ENCODE data around the gene LRRC8C. TPM values are rescaled to one million over a fixed set of nuclear protein-coding genes. Genes with fewer than 3 reads are reported as not detected.
"Not testable (repeated sequence)": the region's sequence is repeated elsewhere in the genome, so short reads cannot be mapped to it uniquely, and the experiment has no call there.

LRRC8C gene
- total RNA-seq, 2 donors from 2014 or later, result 2.5 to 5.5 TPM

DNA sequence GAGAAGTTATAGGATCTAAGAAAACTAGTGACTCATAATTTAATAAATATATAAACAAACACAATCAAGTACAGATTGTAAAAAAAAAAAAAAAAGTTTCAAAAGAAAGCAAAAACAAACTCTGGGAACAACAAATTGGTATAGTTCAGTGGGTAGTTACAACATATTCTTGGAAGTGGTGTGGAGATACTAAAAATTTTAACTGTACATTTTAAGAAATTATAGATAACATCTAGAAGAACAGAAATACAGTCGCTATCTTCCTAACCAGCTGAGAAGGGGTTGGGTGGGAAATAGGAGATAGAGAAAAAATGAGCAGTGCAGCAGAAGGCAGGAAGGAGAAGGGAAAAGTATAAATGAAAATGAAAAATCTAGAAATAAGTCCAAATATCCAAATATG is 70.5 kb downstream of the LRRC8C start:
- no peaks in the 10 kb centered on the region for H3K9me3 Mint-ChIP-seq
- H3K4me3 Mint-ChIP-seq, result no peak overlapping the region
- Histone ChIP-seq H3K27ac (ENCODE audit: low read depth, low read length) (no peak overlapping the region), H3K4me1 (ENCODE audit: control insufficient read depth, insufficient read depth, low read length) (no peaks in the 10 kb centered on the region), H3K9me3 (ENCODE audit: control insufficient read depth, low read length) (no peaks in the 10 kb centered on the region), H3K9ac (ENCODE audit: extremely low read depth, low read length, poor library complexity, severe bottlenecking) (no peak overlapping the region), H3K36me3 (ENCODE audit: control insufficient read depth, insufficient read depth, low read length) (no peaks in the 10 kb centered on the region), H3K4me3 (ENCODE audit: low read length) (no peak overlapping the region), H3K27me3 (ENCODE audit: control insufficient read depth, insufficient read depth, low read length, poor library complexity, severe bottlenecking) (no peaks in the 10 kb centered on the region)
- WGBS, 2 experiments (ENCODE audit: insufficient coverage in 1 of 2, insufficient read length in 1 of 2), result 100% methylated on average over 1 of the region's 1 CpG; no CpG with 5 or more reads in 1 of the 2 experiments
- no peaks in the 10 kb centered on the region for H3K36me3 Mint-ChIP-seq (ENCODE audit: low read depth)
- no peaks in the 10 kb centered on the region for H3K27me3 Mint-ChIP-seq (ENCODE audit: insufficient read depth)
- H3K4me1 Mint-ChIP-seq, result no peaks in the 10 kb centered on the region
- H3K27ac Mint-ChIP-seq, result no peak overlapping the region
- no peak for DNase-seq
- TF ChIP-seq, protein P1, sequence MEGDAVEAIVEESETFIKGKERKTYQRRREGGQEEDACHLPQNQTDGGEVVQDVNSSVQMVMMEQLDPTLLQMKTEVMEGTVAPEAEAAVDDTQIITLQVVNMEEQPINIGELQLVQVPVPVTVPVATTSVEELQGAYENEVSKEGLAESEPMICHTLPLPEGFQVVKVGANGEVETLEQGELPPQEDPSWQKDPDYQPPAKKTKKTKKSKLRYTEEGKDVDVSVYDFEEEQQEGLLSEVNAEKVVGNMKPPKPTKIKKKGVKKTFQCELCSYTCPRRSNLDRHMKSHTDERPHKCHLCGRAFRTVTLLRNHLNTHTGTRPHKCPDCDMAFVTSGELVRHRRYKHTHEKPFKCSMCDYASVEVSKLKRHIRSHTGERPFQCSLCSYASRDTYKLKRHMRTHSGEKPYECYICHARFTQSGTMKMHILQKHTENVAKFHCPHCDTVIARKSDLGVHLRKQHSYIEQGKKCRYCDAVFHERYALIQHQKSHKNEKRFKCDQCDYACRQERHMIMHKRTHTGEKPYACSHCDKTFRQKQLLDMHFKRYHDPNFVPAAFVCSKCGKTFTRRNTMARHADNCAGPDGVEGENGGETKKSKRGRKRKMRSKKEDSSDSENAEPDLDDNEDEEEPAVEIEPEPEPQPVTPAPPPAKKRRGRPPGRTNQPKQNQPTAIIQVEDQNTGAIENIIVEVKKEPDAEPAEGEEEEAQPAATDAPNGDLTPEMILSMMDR (conservative IDR thresholded peaks at IDR 0.05), result no peak

DNA sequence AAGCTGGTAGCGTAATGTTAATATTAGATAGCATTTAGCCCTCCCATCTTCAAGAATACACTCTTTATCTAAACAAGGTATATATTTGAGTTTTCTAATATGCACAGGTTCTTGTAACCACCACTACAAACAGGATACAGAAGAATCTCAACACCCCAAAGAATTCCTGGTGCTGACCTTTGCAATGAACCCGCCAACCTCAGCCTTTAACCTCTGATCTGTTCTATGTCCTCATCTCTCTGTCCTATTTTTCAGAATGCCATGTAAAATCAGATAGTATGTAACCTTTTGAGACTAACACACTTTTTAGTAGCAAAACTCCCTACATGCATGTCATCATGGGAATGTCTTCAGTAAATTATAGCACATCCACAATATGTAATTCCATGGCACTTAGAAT is 71.1 kb downstream of the LRRC8C start:
- TF ChIP-seq, protein P1 (conservative IDR thresholded peaks at IDR 0.05), result no peak
- no peaks in the 10 kb centered on the region for H3K36me3 Mint-ChIP-seq (ENCODE audit: low read depth)
- H3K27me3 Mint-ChIP-seq (ENCODE audit: insufficient read depth), result no peaks in the 10 kb centered on the region
- H3K9me3 Mint-ChIP-seq, result no peaks in the 10 kb centered on the region
- H3K27ac Mint-ChIP-seq, result no peak overlapping the region
- DNase-seq, result no peak
- no peak overlapping the region for H3K4me3 Mint-ChIP-seq
- Histone ChIP-seq H3K9ac (ENCODE audit: extremely low read depth, low read length, poor library complexity, severe bottlenecking) (no peak overlapping the region), H3K27me3 (ENCODE audit: control insufficient read depth, insufficient read depth, low read length, poor library complexity, severe bottlenecking) (no peaks in the 10 kb centered on the region), H3K9me3 (ENCODE audit: control insufficient read depth, low read length) (no peaks in the 10 kb centered on the region), H3K36me3 (ENCODE audit: control insufficient read depth, insufficient read depth, low read length) (no peaks in the 10 kb centered on the region), H3K4me1 (ENCODE audit: control insufficient read depth, insufficient read depth, low read length) (no peaks in the 10 kb centered on the region), H3K27ac (ENCODE audit: low read depth, low read length) (no peak overlapping the region), H3K4me3 (ENCODE audit: low read length) (no peak overlapping the region)
- no peaks in the 10 kb centered on the region for H3K4me1 Mint-ChIP-seq
- 100% methylated on average over 1 to 2 of the region's 2 CpGs for WGBS, 2 experiments (ENCODE audit: insufficient coverage in 1 of 2, insufficient read length in 1 of 2)

DNA sequence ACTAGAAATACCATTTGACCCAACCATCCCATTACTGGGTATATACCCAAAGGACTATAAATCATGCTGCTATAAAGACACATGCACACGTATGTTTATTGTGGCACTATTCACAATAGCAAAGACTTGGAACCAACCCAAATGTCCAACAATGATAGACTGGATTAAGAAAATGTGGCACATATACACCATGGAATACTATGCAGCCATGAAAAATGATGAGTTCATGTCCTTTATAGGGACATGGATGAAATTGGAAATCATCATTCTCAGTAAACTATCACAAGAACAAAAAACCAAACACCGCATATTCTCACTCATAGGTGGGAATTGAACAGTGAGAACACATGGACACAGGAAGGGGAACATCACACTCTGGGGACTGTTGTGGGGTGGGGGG is 72.0 kb downstream of the LRRC8C start:
- H3K9me3 Mint-ChIP-seq; H3K4me1 ChIP-seq (ENCODE audit: control insufficient read depth, insufficient read depth, low read length); H3K4me3 Mint-ChIP-seq; H3K4me1 Mint-ChIP-seq; H3K4me3 ChIP-seq (ENCODE audit: low read length); H3K36me3 Mint-ChIP-seq (ENCODE audit: low read depth); H3K27ac Mint-ChIP-seq; H3K36me3 ChIP-seq (ENCODE audit: control insufficient read depth, insufficient read depth, low read length); H3K27ac ChIP-seq (ENCODE audit: low read depth, low read length); DNase-seq; H3K27me3 Mint-ChIP-seq (ENCODE audit: insufficient read depth); H3K9ac ChIP-seq (ENCODE audit: extremely low read depth, low read length, poor library complexity, severe bottlenecking); H3K9me3 ChIP-seq (ENCODE audit: control insufficient read depth, low read length); H3K27me3 ChIP-seq (ENCODE audit: control insufficient read depth, insufficient read depth, low read length, poor library complexity, severe bottlenecking): not testable (repeated sequence)
- WGBS, 2 experiments (ENCODE audit: insufficient coverage in 1 of 2, insufficient read length in 1 of 2), result no CpG with 5 or more reads among the region's 2 CpGs
